Liver (tissue), 9 donors: ENCODE results near the gene CRMP1. TPM values are rescaled to one million over a fixed set of nuclear protein-coding genes. Genes with fewer than 3 reads are reported as not detected.

Source experiments
- DNase-seq: peaks from one replicate; pipeline ENCODE4 v3.0.0-alpha.2; 2017; ENCODE audit warnings: low spot score
- H3K27ac ChIP-seq, 2 donors: one replicate each; pipeline ENCODE4 v1.7.0; 2013; ENCODE audit warnings: inconsistent platforms in 2 of 2, low read length in 2 of 2, control low read depth in 1 of 2, low read depth in 1 of 2, mild to moderate bottlenecking in 1 of 2
- H3K27me3 ChIP-seq, 4 donors: one replicate each; pipeline versions ENCODE4 v1.6.1 to v1.7.0; 2013; ENCODE audit warnings: low read length in 3 of 4, inconsistent platforms in 1 of 4, mild to moderate bottlenecking in 1 of 4, moderate library complexity in 1 of 4; ENCODE audit not compliant: control insufficient read depth in 4 of 4, insufficient read depth in 4 of 4
- H3K36me3 ChIP-seq, 4 donors: one replicate each; pipeline versions ENCODE4 v1.6.1 to v1.7.0; 2013; ENCODE audit warnings: low read length in 3 of 4, mild to moderate bottlenecking in 3 of 4, low read depth in 1 of 4, moderate library complexity in 1 of 4; ENCODE audit not compliant: control insufficient read depth in 4 of 4, insufficient read depth in 3 of 4
- H3K4me1 ChIP-seq, 4 donors: one replicate each; pipeline versions ENCODE4 v1.6.1 to v1.7.0; 2013; ENCODE audit warnings: low read length in 3 of 4, mild to moderate bottlenecking in 3 of 4, moderate library complexity in 1 of 4; ENCODE audit not compliant: control insufficient read depth in 4 of 4, insufficient read depth in 4 of 4
- H3K4me3 ChIP-seq, 3 donors: one replicate each; pipeline versions ENCODE4 v1.6.1 to v1.7.0; 2013; ENCODE audit warnings: low read length in 3 of 3, control low read depth in 1 of 3, low read depth in 1 of 3, mild to moderate bottlenecking in 1 of 3
- H3K9ac ChIP-seq, 2 donors: one replicate each; pipeline ENCODE4 v1.7.0; 2013; ENCODE audit warnings: low read length in 2 of 2, mild to moderate bottlenecking in 2 of 2, moderate library complexity in 2 of 2, control low read depth in 1 of 2, low read depth in 1 of 2
- H3K9me3 ChIP-seq, 4 donors: one replicate each; pipeline versions ENCODE4 v1.6.1 to v1.7.0; 2013; ENCODE audit warnings: low read length in 3 of 4; ENCODE audit not compliant: control insufficient read depth in 4 of 4
- ATF3 ChIP-seq: IDR thresholded peaks from 2 replicates; pipeline ENCODE4 v1.6.1; 2016; ENCODE audit warnings: antibody characterized with exemption
- CTCF ChIP-seq: fragments of 150-350 bp; IDR thresholded peaks from 2 replicates; pipeline ENCODE4 v1.5.1; 2017; ENCODE audit warnings: improper control_type of control experiment, low read depth, low read length; ENCODE audit not compliant: missing input control
- EGR1 ChIP-seq, 2 donors: IDR thresholded peaks; 2 replicates each; pipeline ENCODE4 v1.6.1; 2016 to 2018; ENCODE audit warnings: antibody characterized with exemption in 2 of 2, low read depth in 2 of 2
- FOXA1 ChIP-seq: IDR thresholded peaks from 2 replicates; pipeline ENCODE4 v1.6.1; 2016; ENCODE audit warnings: antibody characterized with exemption
- FOXA2 ChIP-seq: IDR thresholded peaks from 2 replicates; pipeline ENCODE4 v1.6.1; 2016; ENCODE audit warnings: antibody characterized with exemption
- GABPA ChIP-seq, 2 donors: IDR thresholded peaks in 1 of 2; conservative IDR thresholded peaks in 1 of 2; 2 replicates each; pipeline ENCODE4 v1.6.1; 2016; ENCODE audit warnings: antibody characterized with exemption in 2 of 2, mild to moderate bottlenecking in 1 of 2, moderate library complexity in 1 of 2
- HNF4A ChIP-seq, 2 donors: conservative IDR thresholded peaks; 2 replicates each; pipeline ENCODE4 v1.6.1; 2016; ENCODE audit warnings: antibody characterized with exemption in 2 of 2, mild to moderate bottlenecking in 2 of 2
- HNF4G ChIP-seq: IDR thresholded peaks from 2 replicates; pipeline ENCODE4 v1.6.1; 2016; ENCODE audit warnings: antibody characterized with exemption
- JUND ChIP-seq, 2 donors: IDR thresholded peaks; 2 replicates each; pipeline ENCODE4 v1.6.1; 2016; ENCODE audit warnings: antibody characterized with exemption in 2 of 2
- MAX ChIP-seq: IDR thresholded peaks from 2 replicates; pipeline ENCODE4 v1.6.1; 2016; ENCODE audit warnings: antibody characterized with exemption
- NR2F2 ChIP-seq: IDR thresholded peaks from 2 replicates; pipeline ENCODE4 v1.6.1; 2016; ENCODE audit warnings: antibody characterized with exemption
- RAD21 ChIP-seq, 2 donors: IDR thresholded peaks; 2 replicates each; pipeline ENCODE4 v1.6.1; 2016; ENCODE audit warnings: antibody characterized with exemption in 2 of 2, mild to moderate bottlenecking in 2 of 2
- RXRA ChIP-seq, 2 donors: IDR thresholded peaks; 2 replicates each; pipeline ENCODE4 v1.6.1; 2017 to 2018; ENCODE audit warnings: antibody characterized with exemption in 2 of 2, mild to moderate bottlenecking in 1 of 2
- SP1 ChIP-seq: IDR thresholded peaks from 2 replicates; pipeline ENCODE4 v1.6.1; 2018; ENCODE audit warnings: antibody characterized with exemption, mild to moderate bottlenecking
- TAF1 ChIP-seq: conservative IDR thresholded peaks from 2 replicates; pipeline ENCODE4 v1.6.1; 2016; ENCODE audit warnings: antibody characterized with exemption, mild to moderate bottlenecking
- YY1 ChIP-seq: IDR thresholded peaks from 2 replicates; pipeline ENCODE4 v1.6.1; 2016; ENCODE audit warnings: antibody characterized with exemption, mild to moderate bottlenecking
- ZBTB33 ChIP-seq: IDR thresholded peaks from 2 replicates; pipeline ENCODE4 v1.6.1; 2016; ENCODE audit warnings: antibody characterized with exemption
- WGBS: extraction: QIAGEN DNeasy Blood & Tissue Kit; methylation state at CpG from one replicate; pipeline ENCODE4 v1.1.7; 2013; 5-methylcytosine and 5-hydroxymethylcytosine counted together
- polyA plus RNA-seq, 2 donors: library from polyadenylated mRNA; stranded (reverse) in 1 of 2; unstranded in 1 of 2; fragments of 200-250 nt in 1 of 2; fragments of >200 nt in 1 of 2; fragmentation: Nextera tagmentation in 1 of 2; extraction: Ambion mirVana in 1 of 2; gene quantifications; one replicate each; pipeline versions ENCODE4 v1.2.1 to v1.2.3, GENCODE V29; 2013 to 2015
- total RNA-seq, 2 donors: library from RNA; depleted of rRNA; stranded (reverse); fragments of >200 nt; gene quantifications; one replicate each; pipeline ENCODE4 v1.2.3, GENCODE V29; 2014
- donor health status: healthy.
- donor health status: healthy.
- donor health status: healthy.
- donor health status: healthy.
- donor health status: healthy.

The CRMP1 gene
- total and polyA plus RNA-seq, 4 donors, result 0.06 to 0.42 (median 0.12) TPM

GRCh38 chr4:5928844-5929420 is 36.0 kb upstream of the CRMP1 start:
- H3K36me3 ChIP-seq, result no peaks in the 10 kb centered on the region
- no peak overlapping the region for H3K4me3 ChIP-seq
- TF ChIP-seq EGR1 (IDR thresholded peaks at IDR 0.05; ENCODE audit: low read depth in 2 of 2), result no peak
- TF ChIP-seq ZBTB33, result no peak
- TF ChIP-seq TAF1, result no peak
- no peak for TF ChIP-seq ATF3
- TF ChIP-seq HNF4A (conservative IDR thresholded peaks at IDR 0.05), result no peak
- no peak for TF ChIP-seq CTCF
- TF ChIP-seq RXRA (IDR thresholded peaks at IDR 0.05), result no peak
- no peak for TF ChIP-seq GABPA (IDR thresholded peaks at IDR 0.05 in 1 of 2, conservative IDR thresholded peaks at IDR 0.05 in 1 of 2)
- TF ChIP-seq FOXA2, result no peak
- no peak for TF ChIP-seq MAX
- TF ChIP-seq FOXA1, result no peak
- TF ChIP-seq HNF4G, result no peak
- TF ChIP-seq NR2F2, result no peak
- TF ChIP-seq JUND (IDR thresholded peaks at IDR 0.05), result no peak
- TF ChIP-seq YY1, result no peak
- no peak for TF ChIP-seq RAD21 (IDR thresholded peaks at IDR 0.05)
- no peak overlapping the region for H3K27ac ChIP-seq
- H3K4me1 ChIP-seq, result no peaks in the 10 kb centered on the region
- peaks cover 0 to 5% (median 0%) of the 10 kb centered on the region in 4 donors for H3K27me3 ChIP-seq
- 58% methylated on average over 8 of the region's 8 CpGs for WGBS
- no peak overlapping the region for H3K9ac ChIP-seq
- H3K9me3 ChIP-seq, result no peaks in the 10 kb centered on the region
- no peak for DNase-seq

GRCh38 chr4:5928274-5928673 is 35.4 kb upstream of the CRMP1 start:
- H3K9me3 ChIP-seq, result no peaks in the 10 kb centered on the region
- 50% methylated on average over 8 of the region's 8 CpGs for WGBS
- TF ChIP-seq TAF1 (no peak), ATF3 (no peak), RAD21 (IDR thresholded peaks at IDR 0.05) (no peak), FOXA1 (no peak), GABPA (IDR thresholded peaks at IDR 0.05 in 1 of 2, conservative IDR thresholded peaks at IDR 0.05 in 1 of 2) (no peak), SP1 (no peak), YY1 (no peak), ZBTB33 (no peak), HNF4G (no peak), MAX (no peak), EGR1 (IDR thresholded peaks at IDR 0.05; ENCODE audit: low read depth in 2 of 2) (no peak), JUND (IDR thresholded peaks at IDR 0.05) (no peak), CTCF (no peak), FOXA2 (no peak)
- no peak overlapping the region for H3K9ac ChIP-seq
- peaks cover 0 to under 1% (median 0%) of the 10 kb centered on the region in 4 donors for H3K27me3 ChIP-seq
- no peak for DNase-seq
- H3K36me3 ChIP-seq, result no peaks in the 10 kb centered on the region
- no peak overlapping the region for H3K4me3 ChIP-seq
- no peaks in the 10 kb centered on the region for H3K4me1 ChIP-seq
- no peak overlapping the region for H3K27ac ChIP-seq
